Astrocyte (in vitro differentiated cells and primary cell): ENCODE data around the gene TMEM267. TPM values are rescaled to one million over a fixed set of nuclear protein-coding genes. Genes with fewer than 3 reads are reported as not detected.
A peak's percentile ranks its signal among the peaks of the same experiment; 100 is the strongest.

ENCODE experiments used
- DNase-seq: peaks from one replicate; pipeline ENCODE4 v3.0.0-alpha.2; 2010; ENCODE audit warnings: low read depth
- FAIRE-seq: peaks from 2 replicates; lab custom pipeline; 2011; peaks lifted over from hg19 to GRCh38; lab: Jason Lieb, UNC
- H2AFZ ChIP-seq: 2 replicates; pipeline ENCODE4 v1.6.0; 2012; ENCODE audit warnings: low read depth, low read length, inconsistent platforms
- H3K27ac ChIP-seq: 2 replicates; pipeline ENCODE4 v1.5.1; 2011; ENCODE audit warnings: low read depth, low read length, inconsistent platforms
- H3K27me3 ChIP-seq: 2 replicates; pipeline ENCODE4 v1.6.0; 2011; ENCODE audit warnings: low read length, inconsistent platforms; ENCODE audit not compliant: insufficient read depth
- H3K36me3 ChIP-seq: 2 replicates; pipeline ENCODE4 v1.5.1; 2011; ENCODE audit warnings: low read length, inconsistent platforms; ENCODE audit not compliant: insufficient read depth
- H3K4me1 ChIP-seq: 2 replicates; pipeline ENCODE4 v1.5.1; 2011; ENCODE audit warnings: low read length, inconsistent platforms; ENCODE audit not compliant: insufficient read depth
- H3K4me2 ChIP-seq: 2 replicates; pipeline ENCODE4 v1.6.0; 2012; ENCODE audit warnings: low read length, inconsistent platforms
- H3K4me3 ChIP-seq: 2 replicates; pipeline ENCODE4 v1.5.1; 2011; ENCODE audit warnings: low read depth, mild to moderate bottlenecking, low read length, inconsistent platforms; ENCODE audit not compliant: insufficient read depth
- H3K79me2 ChIP-seq: 2 replicates; pipeline ENCODE4 v1.6.0; 2012; ENCODE audit warnings: mild to moderate bottlenecking, low read length, inconsistent platforms; ENCODE audit not compliant: insufficient read depth
- H3K9ac ChIP-seq: 2 replicates; pipeline ENCODE4 v1.6.0; 2012; ENCODE audit warnings: mild to moderate bottlenecking, low read length, inconsistent platforms
- H3K9me3 ChIP-seq: 2 replicates; pipeline ENCODE4 v1.5.1; 2012; ENCODE audit warnings: low read depth, mild to moderate bottlenecking, low read length, inconsistent platforms; ENCODE audit not compliant: insufficient read depth
- H4K20me1 ChIP-seq: 2 replicates; pipeline ENCODE4 v1.6.0; 2012; ENCODE audit warnings: low read length, inconsistent platforms; ENCODE audit not compliant: insufficient read depth
- H3K27ac Mint-ChIP-seq: one replicate; pipeline ENCODE4 v1.8.0; 2021; ENCODE audit warnings: mild to moderate bottlenecking, mixed read lengths; ENCODE audit not compliant: unreplicated experiment
- H3K27me3 Mint-ChIP-seq: one replicate; pipeline ENCODE4 v1.8.0; 2021; ENCODE audit warnings: low read depth, mixed read lengths; ENCODE audit not compliant: unreplicated experiment
- H3K36me3 Mint-ChIP-seq: one replicate; pipeline ENCODE4 v1.8.0; 2021; ENCODE audit warnings: low read depth, mixed read lengths; ENCODE audit not compliant: unreplicated experiment
- H3K4me1 Mint-ChIP-seq: one replicate; pipeline ENCODE4 v1.8.0; 2021; ENCODE audit warnings: low read depth, mixed read lengths; ENCODE audit not compliant: unreplicated experiment
- H3K4me3 Mint-ChIP-seq: one replicate; pipeline ENCODE4 v1.8.0; 2021; ENCODE audit warnings: mild to moderate bottlenecking, moderate library complexity, mixed read lengths; ENCODE audit not compliant: unreplicated experiment
- H3K9me3 Mint-ChIP-seq: one replicate; pipeline ENCODE4 v1.8.0; 2021; ENCODE audit warnings: mild to moderate bottlenecking, mixed read lengths; ENCODE audit not compliant: unreplicated experiment
- CTCF ChIP-seq: IDR thresholded peaks from 2 replicates; pipeline ENCODE4 v1.5.1; 2011; ENCODE audit warnings: low read depth, mild to moderate bottlenecking, inconsistent platforms, low read length, moderate library complexity; ENCODE audit not compliant: insufficient read depth
- EZH2 ChIP-seq: IDR thresholded peaks from 2 replicates; pipeline ENCODE4 v1.6.1; 2012; ENCODE audit warnings: mild to moderate bottlenecking, low read length, inconsistent platforms; ENCODE audit not compliant: insufficient read depth
- total RNA-seq: library from RNA; stranded (reverse); gene quantifications from 2 replicates; pipeline ENCODE4 v1.2.1, GENCODE V29; 2021

The TMEM267 gene
- total RNA-seq, 1 donor from 2014 or later: 20.9 TPM

- no peak overlapping the region for H3K27ac ChIP-seq
- no peaks in the 10 kb centered on the region for H3K27me3 ChIP-seq
- Mint-ChIP-seq H3K27ac (no peak overlapping the region), H3K27me3 (no peaks in the 10 kb centered on the region), H3K9me3 (no peaks in the 10 kb centered on the region), H3K4me1 (no peaks in the 10 kb centered on the region), H3K36me3 (peaks cover 11% of the 10 kb centered on the region), H3K4me3 (no peak overlapping the region)
- FAIRE-seq (no peak), DNase-seq (no peak)
- no peak overlapping the region for H3K4me2 ChIP-seq
- H3K9ac ChIP-seq: no peak overlapping the region
- H3K4me3 ChIP-seq: no peak overlapping the region
- peaks cover 8% of the 10 kb centered on the region for H3K36me3 ChIP-seq
- no peaks in the 10 kb centered on the region for H4K20me1 ChIP-seq
- H3K4me1 ChIP-seq: no peaks in the 10 kb centered on the region
- no peak overlapping the region for H2AFZ ChIP-seq
- TF ChIP-seq EZH2 (no peak), CTCF (no peak)
- H3K79me2 ChIP-seq: no peaks in the 10 kb centered on the region
- H3K9me3 ChIP-seq: no peaks in the 10 kb centered on the region
Measured at GRCh38 chr5:43520615-43521014, 37.0 kb upstream of the TMEM267 start.

DNA sequence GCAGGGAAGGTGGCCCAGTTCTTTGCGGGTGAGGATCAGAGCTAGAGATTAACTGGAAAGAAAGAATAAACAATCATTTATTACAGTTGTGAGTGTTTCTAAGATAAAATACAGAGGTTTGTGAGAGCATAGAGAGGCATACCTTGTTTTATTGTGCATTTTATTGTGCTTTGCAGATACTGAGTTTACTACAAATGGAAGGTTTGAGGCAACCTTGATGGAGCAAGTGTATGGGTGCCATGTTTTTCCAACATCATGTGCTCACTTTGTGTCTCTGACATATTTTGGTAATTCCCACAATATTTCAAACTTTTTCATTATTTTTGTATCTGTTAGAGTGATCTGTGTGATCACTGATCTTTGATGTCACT is 32.0 kb upstream of the TMEM267 start:
- Histone ChIP-seq H3K27ac (peak overlapping the region; percentile 97), H3K36me3 (no peaks in the 10 kb centered on the region), H3K9ac (peak overlapping the region; percentile 95), H3K4me3 (peak overlapping the region; percentile 89), H3K4me2 (peak overlapping the region; percentile 93), H3K9me3 (no peaks in the 10 kb centered on the region), H2AFZ (peak overlapping the region; percentile 81), H3K4me1 (peaks cover 4% of the 10 kb centered on the region), H4K20me1 (no peaks in the 10 kb centered on the region), H3K27me3 (no peaks in the 10 kb centered on the region), H3K79me2 (peaks cover 21% of the 10 kb centered on the region)
- Mint-ChIP-seq H3K9me3 (no peaks in the 10 kb centered on the region), H3K36me3 (peaks cover 1% of the 10 kb centered on the region), H3K27ac (peak overlapping the region; percentile 99), H3K4me3 (peak overlapping the region; percentile 96), H3K4me1 (peaks cover 13% of the 10 kb centered on the region), H3K27me3 (no peaks in the 10 kb centered on the region)
- FAIRE-seq (no peak), DNase-seq (no peak)
- TF ChIP-seq CTCF: no peak
- TF ChIP-seq EZH2: no peak

GRCh38 chr5:43514816-43515677 is 31.4 kb upstream of the TMEM267 start, which contains the start of gene C5orf34:
TSS of gene C5orf34 (minus strand) at chr5:43515148. CDS start at chr5:43509339, 5,809 bp downstream.
- H3K27me3 ChIP-seq: no peaks in the 10 kb centered on the region
- H3K4me3 Mint-ChIP-seq: peak within 1 kb of the TSS; percentile 96
- TF ChIP-seq CTCF (no peak), EZH2 (no peak)
- no peaks in the 10 kb centered on the region for H3K27me3 Mint-ChIP-seq
- no peak for FAIRE-seq
- no peaks in the 10 kb centered on the region for H3K9me3 ChIP-seq
- H3K27ac ChIP-seq: peak within 1 kb of the TSS; percentile 97
- peaks cover 13% of the 10 kb centered on the region for H3K4me1 Mint-ChIP-seq
- H3K79me2 ChIP-seq: peaks cover 21% of the 10 kb centered on the region
- no peaks in the 10 kb centered on the region for H3K36me3 ChIP-seq
- peaks cover 4% of the 10 kb centered on the region for H3K4me1 ChIP-seq
- peak within 1 kb of the TSS; percentile 99 for H3K27ac Mint-ChIP-seq
- peak; percentile 88 for DNase-seq
- H3K9ac ChIP-seq: peak within 1 kb of the TSS; percentile 95
- peaks cover 4% of the 10 kb centered on the region for H3K36me3 Mint-ChIP-seq
- H2AFZ ChIP-seq: peak within 1 kb of the TSS; percentile 81
- peak within 1 kb of the TSS; percentile 89 for H3K4me3 ChIP-seq
- H4K20me1 ChIP-seq: no peaks in the 10 kb centered on the region
- no peaks in the 10 kb centered on the region for H3K9me3 Mint-ChIP-seq
- H3K4me2 ChIP-seq: peak within 1 kb of the TSS; percentile 93
